IPS-NIHi11 (cell line): ENCODE results near the gene UMODL1.
"Not testable (repeated sequence)": the region's sequence is repeated elsewhere in the genome, so short reads cannot be mapped to it uniquely, and the experiment has no call there.

Source experiments
- DNase-seq: peaks from one replicate; pipeline ENCODE4 v3.0.0; 2012; ENCODE audit warnings: mixed read lengths, low spot score

The UMODL1 gene

GRCh38 chr21:42101246-42101645 lies 30.1 kb downstream of the UMODL1 start:
- no peak for DNase-seq

DNA sequence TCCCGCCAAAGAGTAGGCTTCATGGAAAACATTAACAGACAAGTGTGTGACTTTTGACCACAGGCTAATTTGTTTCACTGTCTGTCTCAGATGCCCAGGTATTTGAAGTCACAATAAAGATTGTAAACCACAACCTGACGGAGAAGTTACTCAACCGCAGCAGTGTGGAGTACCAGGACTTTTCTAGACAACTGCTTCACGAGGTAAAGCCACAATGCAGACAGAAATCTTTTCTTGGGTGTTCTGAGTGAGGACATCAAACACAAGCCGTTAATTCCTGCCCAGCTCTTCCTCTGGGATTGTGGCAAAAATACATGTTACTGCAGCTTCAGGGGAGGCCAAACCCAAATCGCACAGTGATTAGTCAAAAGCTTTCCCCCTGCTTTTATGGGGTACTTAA lies 31.0 kb downstream of the UMODL1 start:
- no peak for DNase-seq

- no peak for DNase-seq
Observed at GRCh38 chr21:42102526-42102925, 31.4 kb downstream of the UMODL1 start.

DNA sequence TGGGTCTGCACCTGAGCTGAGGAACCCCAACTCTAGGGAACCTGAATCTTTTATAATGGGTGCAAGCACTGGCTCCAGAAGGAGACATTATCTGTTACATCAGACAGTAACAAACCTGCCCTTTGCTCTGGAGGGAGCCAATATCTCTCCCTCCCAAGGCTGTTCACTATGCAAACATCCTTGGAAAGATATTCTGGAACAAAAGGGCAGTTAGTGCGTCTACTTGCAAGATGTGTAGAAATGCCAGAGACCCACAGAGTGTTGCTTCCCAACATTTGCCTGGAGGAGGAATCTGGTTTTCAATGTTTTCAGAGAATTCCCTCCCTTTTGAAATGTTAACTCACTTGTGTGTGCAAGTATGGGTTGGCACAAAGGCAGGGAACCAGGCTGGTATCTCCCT lies 31.9 kb downstream of the UMODL1 start:
- no peak for DNase-seq

- no peak for DNase-seq
Observed at GRCh38 chr21:42103843-42104242, 32.7 kb downstream of the UMODL1 start.

- DNase-seq = no peak
Observed at GRCh38 chr21:42105476-42106315, 34.6 kb downstream of the UMODL1 start.

DNA sequence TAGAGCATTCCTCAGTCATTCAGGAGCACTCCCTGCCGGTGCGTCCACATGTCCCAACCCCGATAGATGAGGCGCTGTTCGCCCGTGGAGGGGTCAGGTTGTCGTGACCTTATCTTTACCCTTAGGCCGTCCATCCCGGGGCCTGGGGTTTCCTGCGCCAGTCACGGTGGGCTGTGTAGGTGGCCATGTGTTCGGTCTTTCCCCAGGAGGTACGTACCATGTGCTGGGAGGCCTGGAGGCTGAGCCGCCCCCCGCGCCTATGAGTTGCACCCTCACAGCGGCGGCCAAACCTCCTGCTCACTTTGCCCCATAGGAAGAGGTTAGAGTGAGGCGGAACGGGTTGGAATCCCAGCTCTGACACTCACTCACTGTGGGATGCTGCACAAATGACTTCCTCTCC lies 35.3 kb downstream of the UMODL1 start:
- DNase-seq = no peak

GRCh38 chr21:42107177-42107880 lies 36.2 kb downstream of the UMODL1 start:
- peak; percentile 81 for DNase-seq

GRCh38 chr21:42107881-42108553 lies 36.9 kb downstream of the UMODL1 start:
- peak; percentile 98 for DNase-seq

GRCh38 chr21:42108554-42109340 lies 37.6 kb downstream of the UMODL1 start:
- no peak for DNase-seq

- no peak for DNase-seq
Observed at GRCh38 chr21:42109473-42109872, 38.4 kb downstream of the UMODL1 start.

DNA sequence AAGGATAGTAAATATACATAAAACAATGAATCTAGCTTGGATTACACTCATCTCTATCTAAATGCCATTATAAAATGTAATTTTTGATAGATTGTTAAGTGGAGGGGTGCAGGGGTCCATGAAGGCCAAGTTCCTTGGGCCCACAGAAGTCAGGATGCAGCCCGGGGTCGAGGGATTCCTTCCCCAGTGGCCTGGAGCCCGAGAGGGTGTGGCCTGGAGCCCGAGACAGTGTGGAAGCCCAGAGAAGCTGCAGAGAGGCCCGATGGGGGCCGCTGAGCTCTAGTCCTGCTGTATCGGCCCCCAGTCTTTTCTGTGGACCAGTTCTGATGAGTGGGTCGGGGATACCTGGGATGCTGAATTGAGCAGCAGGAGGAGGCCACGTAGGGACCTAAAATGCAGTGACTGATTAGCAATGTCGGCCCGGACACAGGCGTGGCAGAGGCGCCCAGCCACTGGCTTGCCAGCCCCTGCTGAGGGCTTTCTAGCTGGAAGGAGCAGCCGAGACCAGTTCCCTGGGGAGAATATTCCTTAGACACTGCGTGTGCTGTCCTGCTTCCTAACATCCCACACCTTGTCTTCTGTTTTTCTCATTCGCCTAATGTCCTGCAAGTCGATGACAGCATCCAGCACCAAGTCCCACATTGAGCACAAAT lies 38.9 kb downstream of the UMODL1 start:
- no peak for DNase-seq

DNA sequence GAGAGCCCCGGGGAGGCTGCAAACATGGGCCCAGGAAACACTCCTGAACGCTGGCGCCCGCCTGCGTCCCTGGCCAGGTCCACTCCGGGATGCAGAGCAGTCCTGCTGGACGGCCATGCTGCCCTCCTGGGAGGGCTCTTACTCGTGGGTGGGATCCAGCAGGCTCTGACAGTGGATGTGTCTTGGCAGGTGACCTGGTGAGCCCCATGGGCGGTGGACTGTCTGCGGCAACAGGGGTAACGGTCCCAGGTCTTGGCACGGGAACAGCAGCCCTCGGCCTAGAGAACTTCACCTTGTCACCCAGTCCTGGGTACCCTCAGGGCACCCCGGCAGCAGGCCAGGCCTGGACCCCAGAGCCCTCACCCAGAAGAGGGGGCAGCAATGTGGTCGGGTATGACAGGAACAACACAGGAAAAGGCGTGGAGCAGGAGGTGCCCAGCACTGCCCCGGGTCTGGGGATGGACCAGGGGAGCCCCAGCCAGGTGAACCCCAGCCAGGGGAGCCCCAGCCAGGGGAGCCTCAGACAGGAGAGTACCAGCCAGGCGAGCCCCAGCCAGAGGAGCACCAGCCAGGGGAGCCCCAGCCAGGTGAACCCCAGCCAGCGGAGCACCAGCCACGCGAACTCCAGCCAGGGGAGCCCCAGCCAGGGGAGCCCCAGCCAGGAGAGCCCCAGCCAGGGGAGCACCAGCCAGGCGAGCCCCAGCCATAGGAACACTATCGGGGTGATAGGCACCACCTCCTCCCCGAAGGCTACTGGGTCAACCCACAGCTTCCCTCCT lies 39.8 kb downstream of the UMODL1 start:
- DNase-seq = no peak

- DNase-seq = no peak
Observed at GRCh38 chr21:42111470-42111743, 40.3 kb downstream of the UMODL1 start.

DNA sequence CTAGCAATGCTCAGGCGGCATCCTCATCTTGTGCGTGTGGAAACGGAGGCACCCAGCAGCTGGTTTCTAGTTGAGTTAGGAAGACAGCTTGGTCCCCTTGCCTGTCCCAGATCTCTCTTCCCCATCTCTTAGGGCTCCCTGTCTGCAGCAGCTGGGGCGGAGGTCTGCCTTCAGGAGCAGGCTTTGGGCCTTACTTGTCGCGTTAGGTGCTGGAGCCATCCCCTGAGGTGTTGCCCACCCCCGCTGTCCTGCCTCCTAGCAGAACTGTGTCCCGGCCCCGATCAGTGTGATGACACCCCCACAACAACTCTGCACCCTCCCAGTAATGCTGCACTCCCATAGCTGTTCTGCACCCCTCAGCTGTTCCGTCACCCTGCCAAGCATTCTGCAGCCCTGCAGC lies 40.7 kb downstream of the UMODL1 start:
- no peak for DNase-seq

GRCh38 chr21:42112238-42112637 lies 41.1 kb downstream of the UMODL1 start:
- DNase-seq = no peak

- no peak for DNase-seq
Observed at GRCh38 chr21:42112857-42113256, 41.7 kb downstream of the UMODL1 start.

- no peak for DNase-seq
Observed at GRCh38 chr21:42113926-42114409, 42.9 kb downstream of the UMODL1 start.

DNA sequence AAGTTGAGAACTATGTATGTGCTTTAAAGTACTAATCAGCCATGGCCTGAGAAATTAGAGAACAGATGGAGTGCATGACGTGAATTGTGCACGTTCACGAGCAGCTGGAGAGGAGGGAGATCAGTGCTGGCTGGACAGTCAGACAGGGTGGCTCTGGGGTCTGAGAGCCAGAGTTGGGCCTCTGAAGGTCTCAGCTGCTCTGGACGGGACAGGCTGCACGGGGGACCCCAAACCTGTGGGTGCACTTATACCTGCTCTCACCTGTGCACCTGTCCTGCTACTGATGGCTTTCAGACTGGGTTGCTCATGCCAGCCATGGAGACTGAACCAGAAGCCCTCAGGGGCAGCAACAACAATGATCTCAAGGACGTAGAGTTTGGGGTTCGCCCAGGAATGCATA lies 43.5 kb downstream of the UMODL1 start:
- no peak for DNase-seq

DNA sequence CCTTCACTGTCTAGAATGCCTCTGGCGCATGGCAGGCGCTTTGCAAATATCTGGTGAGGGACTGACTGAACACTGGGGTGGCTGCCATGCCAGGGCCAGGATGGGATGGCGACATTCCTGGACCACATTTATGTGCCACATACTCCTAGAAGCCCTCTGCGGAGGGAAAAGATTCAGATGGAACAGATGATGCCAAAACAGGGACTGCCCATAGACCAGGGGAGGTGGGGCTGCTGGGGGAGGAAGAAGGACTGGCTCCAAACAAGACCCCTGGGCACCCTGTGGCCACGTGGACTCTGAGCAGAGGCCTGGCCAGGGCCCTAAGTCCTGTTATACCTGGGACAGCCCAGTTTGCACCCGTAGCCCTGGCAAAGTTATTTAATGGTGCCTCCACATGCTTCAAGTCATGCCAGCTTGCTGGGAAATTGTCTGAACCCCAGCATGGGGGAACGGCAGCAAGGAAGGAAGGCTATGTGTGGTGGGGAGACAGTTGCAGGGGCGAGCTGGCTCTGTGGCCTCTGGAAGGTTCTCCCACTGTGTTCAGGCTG lies 44.1 kb downstream of the UMODL1 start:
- DNase-seq = no peak

GRCh38 chr21:42116551-42116950 lies 45.4 kb downstream of the UMODL1 start:
- DNase-seq = not testable (repeated sequence)
